PFSK-1 (cell line): ENCODE measurements around the gene KLHL11.

Source experiments
- FOXP2 ChIP-seq: optimal IDR thresholded peaks from 2 replicates; pipeline ENCODE3; 2011; ENCODE audit warnings: borderline replicate concordance, control low read depth, inconsistent platforms; ENCODE audit not compliant: insufficient read depth; ENCODE audit errors: extremely low read length, extremely low read depth
- POLR2AphosphoS5 ChIP-seq: IDR thresholded peaks from 2 replicates; pipeline ENCODE4 v1.6.1; 2012; ENCODE audit warnings: low read depth, mild to moderate bottlenecking, control low read depth, low read length, moderate library complexity
- SIN3A ChIP-seq: IDR thresholded peaks from 2 replicates; pipeline ENCODE4 v1.6.1; 2012; ENCODE audit warnings: mild to moderate bottlenecking, low read length, moderate library complexity, borderline replicate concordance; ENCODE audit not compliant: insufficient read depth
- TAF1 ChIP-seq: IDR thresholded peaks from 2 replicates; pipeline ENCODE4 v1.6.1; 2012; ENCODE audit warnings: low read length, control low read depth, borderline replicate concordance; ENCODE audit not compliant: insufficient read depth
- TF ChIP-seq, protein P1 (sequence below), 2 experiments: IDR thresholded peaks; 2 replicates each; pipeline versions ENCODE4 v1.6.1 to v1.8.0; 2011 to 2012; ENCODE audit warnings: low read depth in 2 of 2, low read length in 2 of 2, control low read depth in 1 of 2, inconsistent platforms in 1 of 2, mild to moderate bottlenecking in 1 of 2, moderate library complexity in 1 of 2; ENCODE audit not compliant: insufficient read depth in 1 of 2

Gene KLHL11

DNA sequence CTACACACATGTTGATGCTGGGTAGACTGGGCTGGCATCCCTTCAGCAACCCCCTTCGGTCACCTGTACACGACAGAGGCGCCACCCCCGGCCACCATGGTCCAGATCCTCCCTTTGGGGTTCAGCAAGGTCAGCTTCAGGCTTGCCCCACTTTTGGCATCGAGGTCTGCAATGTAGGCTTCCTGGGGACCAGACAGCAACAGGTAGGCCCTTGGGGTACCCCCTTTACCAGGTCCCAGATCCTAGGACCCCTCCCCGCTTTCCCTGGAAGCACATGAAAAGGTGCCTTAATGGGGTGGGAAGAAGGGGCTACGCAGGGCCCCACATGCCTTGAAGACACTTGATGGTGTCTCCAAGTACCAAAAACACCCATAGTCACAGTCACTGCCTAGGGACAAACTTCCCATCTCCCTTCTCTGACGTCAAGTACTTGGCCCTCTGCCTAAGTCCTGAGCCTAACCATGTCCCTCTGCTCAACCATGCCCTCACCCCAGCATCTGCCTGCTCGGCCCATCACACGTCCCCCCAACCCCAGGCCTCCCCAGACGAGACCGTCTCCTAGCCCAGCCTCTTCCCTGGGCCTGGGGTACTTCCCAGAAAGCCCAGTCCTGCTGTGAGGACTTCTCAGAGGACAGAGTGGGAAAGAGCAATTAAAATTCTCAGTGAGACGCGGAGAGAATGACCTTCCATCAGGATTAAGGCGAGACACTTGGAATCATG is 41.4 kb upstream of the KLHL11 start:
- TF ChIP-seq, protein P1, sequence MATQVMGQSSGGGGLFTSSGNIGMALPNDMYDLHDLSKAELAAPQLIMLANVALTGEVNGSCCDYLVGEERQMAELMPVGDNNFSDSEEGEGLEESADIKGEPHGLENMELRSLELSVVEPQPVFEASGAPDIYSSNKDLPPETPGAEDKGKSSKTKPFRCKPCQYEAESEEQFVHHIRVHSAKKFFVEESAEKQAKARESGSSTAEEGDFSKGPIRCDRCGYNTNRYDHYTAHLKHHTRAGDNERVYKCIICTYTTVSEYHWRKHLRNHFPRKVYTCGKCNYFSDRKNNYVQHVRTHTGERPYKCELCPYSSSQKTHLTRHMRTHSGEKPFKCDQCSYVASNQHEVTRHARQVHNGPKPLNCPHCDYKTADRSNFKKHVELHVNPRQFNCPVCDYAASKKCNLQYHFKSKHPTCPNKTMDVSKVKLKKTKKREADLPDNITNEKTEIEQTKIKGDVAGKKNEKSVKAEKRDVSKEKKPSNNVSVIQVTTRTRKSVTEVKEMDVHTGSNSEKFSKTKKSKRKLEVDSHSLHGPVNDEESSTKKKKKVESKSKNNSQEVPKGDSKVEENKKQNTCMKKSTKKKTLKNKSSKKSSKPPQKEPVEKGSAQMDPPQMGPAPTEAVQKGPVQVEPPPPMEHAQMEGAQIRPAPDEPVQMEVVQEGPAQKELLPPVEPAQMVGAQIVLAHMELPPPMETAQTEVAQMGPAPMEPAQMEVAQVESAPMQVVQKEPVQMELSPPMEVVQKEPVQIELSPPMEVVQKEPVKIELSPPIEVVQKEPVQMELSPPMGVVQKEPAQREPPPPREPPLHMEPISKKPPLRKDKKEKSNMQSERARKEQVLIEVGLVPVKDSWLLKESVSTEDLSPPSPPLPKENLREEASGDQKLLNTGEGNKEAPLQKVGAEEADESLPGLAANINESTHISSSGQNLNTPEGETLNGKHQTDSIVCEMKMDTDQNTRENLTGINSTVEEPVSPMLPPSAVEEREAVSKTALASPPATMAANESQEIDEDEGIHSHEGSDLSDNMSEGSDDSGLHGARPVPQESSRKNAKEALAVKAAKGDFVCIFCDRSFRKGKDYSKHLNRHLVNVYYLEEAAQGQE (IDR thresholded peaks at IDR 0.05; ENCODE audit: insufficient read depth in 1 of 2, low read depth in 2 of 2, low read length in 2 of 2), result no peak
- TF ChIP-seq POLR2AphosphoS5 (no peak), FOXP2 (no peak), SIN3A (no peak), TAF1 (no peak)

- no peak for TF ChIP-seq SIN3A
- TF ChIP-seq POLR2AphosphoS5, result no peak
Observed at GRCh38 chr17:41905172-41905571, 39.9 kb upstream of the KLHL11 start.

- no peak for TF ChIP-seq POLR2AphosphoS5
- no peak for TF ChIP-seq FOXP2
Observed at GRCh38 chr17:41904242-41904841, 39.1 kb upstream of the KLHL11 start.

GRCh38 chr17:41901646-41902045 is 36.4 kb upstream of the KLHL11 start:
- TF ChIP-seq SIN3A (no peak), POLR2AphosphoS5 (no peak), FOXP2 (no peak), TAF1 (no peak)
- TF ChIP-seq, protein P1 (IDR thresholded peaks at IDR 0.05; ENCODE audit: insufficient read depth in 1 of 2, low read depth in 2 of 2, low read length in 2 of 2), result no peak

DNA sequence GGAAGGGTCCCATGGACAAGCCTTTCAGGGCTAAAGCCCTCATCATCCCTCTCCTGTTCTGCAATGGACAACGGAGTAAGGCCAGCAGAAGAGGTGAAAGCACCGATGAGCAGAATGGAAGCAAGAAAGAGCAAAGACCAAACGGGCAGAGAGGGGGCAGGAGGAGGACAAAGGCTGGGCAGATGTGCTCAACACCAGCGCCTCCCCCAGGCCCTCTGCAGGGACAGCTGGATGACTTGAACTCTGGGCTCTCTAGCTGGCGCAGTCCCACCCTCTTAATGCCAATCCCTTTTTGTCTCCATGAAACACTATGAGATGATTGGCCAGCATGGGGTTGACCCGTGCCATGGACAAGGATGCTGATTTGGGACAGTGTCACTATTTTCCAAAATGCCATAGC is 31.5 kb upstream of the KLHL11 start:
- TF ChIP-seq FOXP2, result no peak
- no peak for TF ChIP-seq TAF1
- TF ChIP-seq SIN3A, result no peak
- TF ChIP-seq, protein P1 (IDR thresholded peaks at IDR 0.05; ENCODE audit: insufficient read depth in 1 of 2, low read depth in 2 of 2, low read length in 2 of 2), result no peak
- TF ChIP-seq POLR2AphosphoS5, result no peak

GRCh38 chr17:41895617-41896016 is 30.4 kb upstream of the KLHL11 start:
- TF ChIP-seq FOXP2 (no peak), SIN3A (no peak), POLR2AphosphoS5 (no peak), TAF1 (no peak)
- TF ChIP-seq, protein P1 (IDR thresholded peaks at IDR 0.05; ENCODE audit: insufficient read depth in 1 of 2, low read depth in 2 of 2, low read length in 2 of 2), result no peak
